D721Med (cell line): ENCODE measurements around the gene MT1A.

Source experiments
- DNase-seq: peaks from one replicate; pipeline ENCODE4 v3.0.0; 2011; ENCODE audit warnings: low spot score; ENCODE audit not compliant: insufficient read length
- FAIRE-seq: peaks from 2 replicates; lab custom pipeline; 2011; peaks lifted over from hg19 to GRCh38; lab: Jason Lieb, UNC
- CTCF ChIP-seq: IDR thresholded peaks from 2 replicates; pipeline ENCODE4 v1.5.1; 2012; ENCODE audit warnings: mild to moderate bottlenecking, control low read depth; ENCODE audit not compliant: insufficient read depth; ENCODE audit errors: missing control alignments

The MT1A gene

GRCh38 chr16:56606476-56607108, 31.9 kb upstream of the MT1A start:
- FAIRE-seq (no peak), DNase-seq (no peak)
- TF ChIP-seq CTCF = no peak

DNA sequence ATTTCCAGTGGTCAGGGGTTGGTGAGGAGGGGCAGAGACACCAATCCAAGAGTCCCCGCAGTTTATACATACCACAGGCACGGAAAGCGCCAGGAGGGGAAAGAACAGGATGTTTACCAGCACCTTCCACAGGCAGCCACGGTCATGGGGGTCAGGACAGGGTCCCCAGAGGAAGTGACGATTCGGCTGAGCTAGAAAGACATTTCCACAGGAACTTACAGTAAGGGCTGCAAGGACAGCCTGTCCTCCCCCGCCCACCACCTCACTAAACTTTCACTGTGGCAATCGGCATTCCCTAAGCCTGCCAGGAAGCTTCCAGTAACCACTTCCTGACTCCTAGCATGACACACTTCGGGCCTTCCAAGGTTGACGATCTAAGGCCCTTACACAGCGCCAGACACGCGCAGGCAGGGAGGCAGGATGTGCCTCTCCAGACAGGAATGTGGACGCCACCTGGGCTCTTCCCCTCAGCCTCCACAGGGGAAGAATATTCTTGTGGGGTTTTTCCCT, 31.3 kb upstream of the MT1A start:
- DNase-seq = no peak
- no peak for FAIRE-seq

DNA sequence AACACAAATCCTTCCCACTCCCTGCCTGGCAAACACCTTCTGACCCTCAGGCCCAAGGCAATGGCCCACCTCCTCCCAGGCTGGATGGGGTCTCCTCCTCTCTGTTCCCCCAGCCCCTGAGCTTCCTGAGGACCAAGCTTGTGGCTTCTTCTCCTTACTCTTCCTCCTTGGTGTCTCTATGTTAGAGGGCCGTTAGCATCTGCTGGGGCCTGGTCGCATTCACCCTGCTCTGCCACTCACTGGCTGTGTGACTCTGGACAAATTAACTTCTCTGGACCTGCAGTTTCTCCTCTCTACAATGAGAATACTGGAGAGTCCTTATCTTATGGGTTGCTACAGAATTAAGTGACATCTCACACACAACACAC, 30.8 kb upstream of the MT1A start:
- no peak for DNase-seq
- no peak for FAIRE-seq
- no peak for TF ChIP-seq CTCF

More for the DNA sequence above, 31.3 kb upstream of the MT1A start:
- no peak for TF ChIP-seq CTCF

DNA sequence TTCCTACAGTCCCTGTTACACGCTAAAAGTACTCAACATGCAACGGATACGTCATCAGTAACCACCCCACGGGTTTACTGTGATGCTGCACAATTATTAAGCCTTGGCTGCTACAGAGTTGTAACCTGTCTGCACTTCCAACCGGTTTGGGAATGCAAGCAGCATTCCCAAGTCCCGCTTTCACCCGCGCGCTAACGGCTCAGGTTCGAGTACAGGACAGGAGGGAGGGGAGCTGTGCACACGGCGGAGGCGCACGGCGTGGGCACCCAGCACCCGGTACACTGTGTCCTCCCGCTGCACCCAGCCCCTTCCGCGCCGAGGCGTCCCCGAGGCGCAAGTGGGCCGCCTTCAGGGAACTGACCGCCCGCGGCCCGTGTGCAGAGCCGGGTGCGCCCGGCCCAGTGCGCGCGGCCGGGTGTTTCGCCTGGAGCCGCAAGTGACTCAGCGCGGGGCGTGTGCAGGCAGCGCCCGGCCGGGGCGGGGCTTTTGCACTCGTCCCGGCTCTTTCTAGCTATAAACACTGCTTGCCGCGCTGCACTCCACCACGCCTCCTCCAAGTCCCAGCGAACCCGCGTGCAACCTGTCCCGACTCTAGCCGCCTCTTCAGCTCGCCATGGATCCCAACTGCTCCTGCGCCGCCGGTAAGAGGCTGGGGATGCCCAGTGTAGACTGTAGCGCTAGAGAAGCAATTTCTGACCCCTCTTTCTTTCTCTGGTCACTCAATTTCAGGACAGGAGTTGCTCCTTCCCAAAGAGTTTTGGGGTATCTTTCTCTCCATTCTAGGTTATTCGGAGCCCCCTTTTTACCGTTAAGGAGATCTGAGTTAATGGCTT, 30.2 kb upstream of the MT1A start, which contains the start of gene MT2A:
Gene MT2A, plus strand, starts transcription at position 542 of the 833 bp plus-strand sequence. Its CDS starts 72 bp downstream, at position 614.
- FAIRE-seq (no peak), DNase-seq (peak; percentile 76)
- no peak for TF ChIP-seq CTCF

DNA sequence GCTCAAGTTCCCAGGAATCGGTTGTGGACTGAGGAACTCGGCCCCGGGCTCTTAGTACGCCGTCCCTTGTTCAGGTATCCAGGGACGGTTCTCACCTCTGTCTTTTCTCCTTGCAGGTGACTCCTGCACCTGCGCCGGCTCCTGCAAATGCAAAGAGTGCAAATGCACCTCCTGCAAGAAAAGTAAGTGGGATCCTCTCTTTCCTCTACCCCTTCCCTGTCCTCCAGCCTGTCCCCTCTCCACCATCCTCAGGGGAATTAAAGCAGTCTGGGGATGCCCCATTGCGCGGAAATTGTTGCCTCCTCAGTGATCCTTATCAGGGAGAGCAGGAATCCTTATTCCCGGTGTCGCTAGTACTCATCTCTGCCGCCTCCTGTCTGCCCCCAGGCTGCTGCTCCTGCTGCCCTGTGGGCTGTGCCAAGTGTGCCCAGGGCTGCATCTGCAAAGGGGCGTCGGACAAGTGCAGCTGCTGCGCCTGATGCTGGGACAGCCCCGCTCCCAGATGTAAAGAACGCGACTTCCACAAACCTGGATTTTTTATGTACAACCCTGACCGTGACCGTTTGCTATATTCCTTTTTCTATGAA, 29.5 kb upstream of the MT1A start:
- DNase-seq (no peak), FAIRE-seq (no peak)
- no peak for TF ChIP-seq CTCF

GRCh38 chr16:56609463-56609921, 29.0 kb upstream of the MT1A start:
- DNase-seq = no peak
- TF ChIP-seq CTCF = no peak
- FAIRE-seq = no peak
